NK-92 (cell line): ENCODE measurements around the gene CHKA.

Experiments used
- DNase-seq: peaks from one replicate; lab custom pipeline; 2025; ENCODE audit not compliant: unreplicated experiment; lab: John Stamatoyannopoulos, UW

The CHKA gene

DNA sequence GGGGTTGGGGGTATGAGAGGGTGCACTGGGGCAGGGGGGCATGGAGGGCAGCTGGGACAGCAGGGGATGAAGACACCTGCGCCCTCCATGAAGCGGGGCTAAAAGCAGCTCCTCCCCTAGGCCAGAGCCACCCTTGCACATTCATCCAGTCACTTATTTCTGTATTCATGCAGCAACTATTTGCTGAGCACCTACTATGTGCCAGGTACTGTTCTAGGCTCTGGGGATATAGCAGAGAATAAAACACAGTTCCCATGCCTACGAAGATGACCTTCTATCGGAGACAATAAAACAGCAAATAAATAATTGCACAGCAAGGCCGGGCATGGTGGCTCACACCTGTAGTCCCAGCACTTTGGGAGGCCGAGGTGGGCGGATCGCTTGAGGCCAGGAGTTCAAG lies 105.7 kb downstream of the CHKA start:
- DNase-seq = no peak

DNA sequence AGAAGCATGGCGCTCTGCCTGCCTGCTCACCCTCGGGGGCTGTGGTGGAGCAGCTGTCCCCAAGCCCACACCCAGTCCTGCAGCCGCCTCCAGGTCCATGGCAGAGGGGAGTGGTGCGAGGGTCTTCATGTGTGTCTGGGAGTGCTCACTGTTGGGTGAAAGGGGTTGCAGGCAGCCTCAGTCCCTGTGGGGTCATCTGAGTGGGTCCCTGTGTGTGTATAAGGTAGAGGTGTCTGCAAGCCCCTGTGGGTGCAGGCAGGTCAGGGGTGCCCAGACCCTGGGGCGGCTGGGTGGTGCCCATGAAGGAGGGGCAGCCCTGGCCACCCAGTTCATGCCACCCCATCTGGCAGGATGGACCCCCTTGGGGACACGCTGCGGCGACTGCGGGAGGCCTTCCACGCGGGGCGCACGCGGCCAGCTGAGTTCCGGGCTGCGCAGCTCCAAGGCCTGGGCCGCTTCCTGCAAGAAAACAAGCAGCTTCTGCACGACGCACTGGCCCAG lies 106.2 kb downstream of the CHKA start:
- no peak for DNase-seq

- no peak for DNase-seq
These were observed 106.8 kb downstream of the CHKA start for GRCh38 chr11:68014157-68014946.

- DNase-seq = no peak
These were observed 107.5 kb downstream of the CHKA start for GRCh38 chr11:68013611-68014156.

GRCh38 chr11:68012843-68013610 lies 108.2 kb downstream of the CHKA start:
- no peak for DNase-seq

GRCh38 chr11:68012044-68012842 lies 108.9 kb downstream of the CHKA start:
- DNase-seq = no peak

- DNase-seq = no peak
These were observed 109.9 kb downstream of the CHKA start for GRCh38 chr11:68011051-68011943.

- DNase-seq = no peak
These were observed 110.8 kb downstream of the CHKA start, which contains the start of gene ALDH3B1 for GRCh38 chr11:68010090-68011041. Gene ALDH3B1 (plus strand): TSS chr11:68010327. CDS start chr11:68015298, 4,971 bp downstream.

DNA sequence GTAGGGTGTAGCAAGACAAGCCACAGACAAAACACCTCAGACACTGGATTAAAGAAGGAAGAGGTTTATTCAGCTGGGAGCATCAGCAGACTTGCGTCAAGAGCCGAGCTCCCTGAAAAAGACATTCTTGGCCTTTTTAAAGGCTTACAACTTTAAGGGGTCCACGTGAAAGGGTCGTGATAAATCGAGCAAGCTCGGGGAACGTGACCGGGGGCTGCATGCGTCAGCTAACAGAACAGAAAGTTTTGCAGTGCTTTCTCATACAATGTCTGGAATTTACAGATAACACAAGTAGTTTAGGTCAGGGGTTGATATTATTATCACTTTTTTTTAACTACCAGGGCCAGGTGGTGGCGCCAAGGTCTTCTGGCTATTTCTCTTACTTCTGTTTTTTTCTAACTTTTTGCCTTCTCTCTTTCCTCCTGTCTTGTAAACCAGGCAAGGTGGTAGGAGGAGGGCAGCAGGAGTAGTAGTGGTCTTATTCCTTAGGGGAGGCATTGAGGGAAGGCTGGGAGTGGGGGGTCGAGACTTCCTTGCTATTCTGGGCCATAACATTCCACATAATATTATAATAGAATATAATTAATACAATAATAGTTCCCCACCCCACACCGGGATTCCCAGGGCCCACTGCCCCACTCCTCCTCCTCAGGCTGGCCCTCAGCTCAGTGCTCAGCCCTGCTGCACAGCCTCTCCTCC lies 111.6 kb downstream of the CHKA start:
- no peak for DNase-seq

DNA sequence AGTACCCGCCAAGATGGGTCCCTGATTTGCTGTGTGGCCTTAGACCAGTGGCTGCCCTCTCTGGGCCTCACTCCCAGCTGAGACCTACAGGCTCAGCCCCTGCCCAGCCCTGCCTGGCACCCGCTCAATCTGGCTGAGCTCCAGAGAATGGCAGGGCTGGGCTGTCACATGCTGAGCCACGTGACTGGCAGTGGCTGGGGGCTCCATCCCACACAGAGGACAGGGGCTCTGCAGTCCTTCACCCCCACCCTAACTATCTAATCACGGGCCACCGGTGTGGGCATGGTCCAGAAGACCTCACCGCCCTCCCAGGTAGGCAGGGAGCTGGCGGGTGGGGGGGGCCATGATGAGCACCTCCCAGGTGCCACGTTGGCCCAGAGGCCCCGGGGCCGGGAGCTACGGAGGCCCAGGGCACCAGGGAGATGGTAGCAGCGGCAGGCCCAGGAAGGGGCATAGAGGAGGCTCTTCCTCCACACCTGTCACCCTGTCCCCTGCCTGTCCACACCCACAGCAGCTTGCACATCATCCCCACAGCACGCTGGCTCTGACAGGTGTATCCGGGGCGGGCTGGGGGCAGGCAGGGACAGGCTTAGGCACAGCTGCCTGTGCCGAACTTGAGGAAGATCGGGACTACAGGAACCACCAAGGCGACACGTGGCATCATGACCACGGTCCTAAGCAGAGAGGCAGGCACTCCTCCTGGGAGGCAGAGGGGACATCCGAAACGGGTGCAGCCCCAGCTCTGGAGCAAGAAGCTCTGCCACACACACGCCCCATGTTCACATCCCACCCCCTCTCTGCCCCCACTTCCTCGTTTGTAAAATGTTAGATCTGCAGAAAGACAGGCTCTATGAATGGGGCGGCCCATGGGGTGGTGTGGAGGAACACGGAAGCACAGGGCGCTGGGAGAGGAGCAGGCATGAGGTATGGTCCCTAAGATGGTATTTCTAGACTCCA lies 112.5 kb downstream of the CHKA start:
- DNase-seq = no peak

- no peak for DNase-seq
These were observed 113.4 kb downstream of the CHKA start for GRCh38 chr11:68007498-68008380.

GRCh38 chr11:68006606-68007166 lies 114.5 kb downstream of the CHKA start:
- DNase-seq = no peak

DNA sequence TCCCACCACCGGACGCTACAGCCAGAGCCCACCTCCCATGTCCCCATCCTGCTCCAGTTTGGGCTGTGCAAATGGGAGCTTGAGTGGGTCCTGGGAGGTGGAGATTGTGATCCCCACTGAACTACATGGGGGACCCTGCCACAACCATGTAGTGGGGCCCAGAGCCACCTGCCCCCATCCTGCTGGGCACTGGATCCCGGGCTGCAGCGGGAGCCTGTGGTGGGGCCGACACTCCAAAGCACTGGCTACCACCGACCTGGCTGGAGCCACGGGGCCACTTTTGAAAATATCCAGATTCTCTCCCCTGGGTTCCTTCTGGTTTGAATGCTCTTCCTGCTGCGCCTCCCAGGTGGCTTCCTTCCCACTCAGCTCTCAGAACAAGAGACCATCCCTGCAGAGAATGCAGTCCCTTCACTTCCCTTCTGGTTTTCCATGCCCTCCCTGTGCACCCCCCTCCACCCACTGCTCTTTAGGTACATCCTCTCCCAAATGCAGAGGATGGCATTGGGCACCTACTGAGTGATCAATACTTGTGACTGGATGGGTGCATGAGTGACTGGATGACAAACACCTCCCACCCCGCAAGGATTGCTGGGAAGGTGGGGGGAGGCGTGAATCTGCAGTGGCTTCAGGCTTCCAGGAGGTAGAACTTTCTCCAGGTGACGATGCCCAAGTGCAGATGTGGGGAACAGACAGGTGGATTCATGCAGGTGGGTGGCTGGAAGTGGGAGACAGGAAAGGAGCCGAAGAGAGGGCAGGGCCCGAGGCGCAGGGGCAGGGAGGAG lies 116.4 kb downstream of the CHKA start:
- no peak for DNase-seq

DNA sequence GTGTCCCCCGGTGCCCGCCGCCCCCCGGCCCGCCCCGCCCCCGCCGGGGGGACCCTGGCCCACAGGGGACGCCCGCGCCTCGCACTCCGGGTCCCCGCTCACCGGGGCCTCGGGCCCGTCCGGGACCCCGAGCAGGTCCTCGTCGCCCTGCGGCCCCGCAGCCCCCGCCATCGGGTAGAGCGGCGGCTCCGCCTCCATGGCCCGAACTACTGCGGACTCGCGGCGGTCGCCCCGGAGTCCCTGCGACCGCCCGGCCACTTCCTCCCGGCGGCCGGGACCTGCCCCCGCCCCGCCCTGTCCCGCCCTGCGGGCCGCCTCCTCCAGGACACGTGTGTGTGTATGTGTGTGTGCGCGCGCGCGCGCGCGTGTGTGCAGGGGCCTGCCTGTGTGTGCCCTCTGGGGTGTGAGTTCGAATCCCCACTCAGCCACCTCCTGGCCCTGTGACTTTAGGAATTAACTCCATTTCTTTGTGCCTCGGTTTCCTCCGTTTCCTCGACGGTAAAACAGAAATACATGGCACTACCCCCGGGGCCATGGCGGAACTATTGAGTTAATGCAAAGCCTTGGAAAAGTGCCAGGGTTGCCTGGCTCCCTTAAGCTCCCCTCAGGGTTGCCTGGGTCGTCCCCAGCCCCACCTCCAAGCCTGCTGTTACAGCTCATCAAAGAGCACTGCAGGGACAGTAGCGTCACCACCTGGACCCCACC lies 117.2 kb downstream of the CHKA start, which contains the start of gene UNC93B1:
TSS of gene UNC93B1 (minus strand) at position 252 of the 705 bp plus-strand sequence. CDS start at position 198, 54 bp downstream.
- no peak for DNase-seq
